GM12864 (cell line): ENCODE data around the gene CDH23.

Source experiments
- DNase-seq: peaks from one replicate; pipeline ENCODE4 v3.0.0-alpha.2; 2011; ENCODE audit warnings: low read depth
- H3K4me3 ChIP-seq: 2 replicates; pipeline ENCODE4 v1.5.1; 2011; ENCODE audit warnings: mild to moderate bottlenecking, low read depth, low read length, control low read depth
- TF ChIP-seq, protein P1 (sequence below): IDR thresholded peaks from 2 replicates; pipeline ENCODE4 v1.5.1; 2011; ENCODE audit warnings: low read depth, mild to moderate bottlenecking, moderate library complexity, low read length, control low read depth, inconsistent platforms; ENCODE audit errors: missing control alignments

The CDH23 gene

DNA sequence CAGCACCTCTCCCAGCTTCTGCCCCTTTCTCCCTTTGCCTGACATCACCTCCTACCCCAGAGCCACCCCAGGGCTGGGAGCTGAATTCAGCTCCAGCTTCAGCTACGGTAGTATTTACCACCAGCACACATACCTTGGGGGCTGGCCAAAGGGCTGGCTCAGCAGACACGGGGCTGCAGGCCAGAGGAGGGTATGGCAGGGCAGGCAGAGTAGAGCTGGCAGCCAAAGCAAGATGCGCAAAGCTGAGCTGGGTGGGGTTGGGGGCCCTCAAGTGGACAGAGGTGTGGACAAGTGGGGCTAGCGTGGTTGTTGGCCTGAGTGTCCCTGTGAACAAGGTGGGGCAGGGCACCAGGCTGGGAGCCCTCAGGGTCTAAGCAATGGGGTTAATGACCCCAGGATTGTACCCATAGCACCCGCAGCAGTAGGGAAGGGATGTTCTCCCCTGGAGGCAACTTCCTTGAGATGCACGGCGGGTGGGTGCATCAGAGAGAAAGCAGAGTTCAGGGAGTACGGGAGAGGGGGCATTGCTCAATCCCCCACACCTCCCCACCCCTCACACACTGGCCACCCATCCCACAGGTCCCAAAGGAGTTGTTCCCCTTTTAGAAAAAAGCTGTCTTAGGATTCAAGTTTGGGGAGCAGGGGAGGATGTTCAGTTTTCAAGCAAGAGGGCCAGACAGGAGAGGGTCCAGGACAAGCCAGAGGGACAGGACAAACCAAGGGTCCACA, 368.6 kb downstream of the CDH23 start:
- TF ChIP-seq, protein P1, sequence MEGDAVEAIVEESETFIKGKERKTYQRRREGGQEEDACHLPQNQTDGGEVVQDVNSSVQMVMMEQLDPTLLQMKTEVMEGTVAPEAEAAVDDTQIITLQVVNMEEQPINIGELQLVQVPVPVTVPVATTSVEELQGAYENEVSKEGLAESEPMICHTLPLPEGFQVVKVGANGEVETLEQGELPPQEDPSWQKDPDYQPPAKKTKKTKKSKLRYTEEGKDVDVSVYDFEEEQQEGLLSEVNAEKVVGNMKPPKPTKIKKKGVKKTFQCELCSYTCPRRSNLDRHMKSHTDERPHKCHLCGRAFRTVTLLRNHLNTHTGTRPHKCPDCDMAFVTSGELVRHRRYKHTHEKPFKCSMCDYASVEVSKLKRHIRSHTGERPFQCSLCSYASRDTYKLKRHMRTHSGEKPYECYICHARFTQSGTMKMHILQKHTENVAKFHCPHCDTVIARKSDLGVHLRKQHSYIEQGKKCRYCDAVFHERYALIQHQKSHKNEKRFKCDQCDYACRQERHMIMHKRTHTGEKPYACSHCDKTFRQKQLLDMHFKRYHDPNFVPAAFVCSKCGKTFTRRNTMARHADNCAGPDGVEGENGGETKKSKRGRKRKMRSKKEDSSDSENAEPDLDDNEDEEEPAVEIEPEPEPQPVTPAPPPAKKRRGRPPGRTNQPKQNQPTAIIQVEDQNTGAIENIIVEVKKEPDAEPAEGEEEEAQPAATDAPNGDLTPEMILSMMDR = no peak
- no peak for DNase-seq
- no peak overlapping the region for H3K4me3 ChIP-seq

DNA sequence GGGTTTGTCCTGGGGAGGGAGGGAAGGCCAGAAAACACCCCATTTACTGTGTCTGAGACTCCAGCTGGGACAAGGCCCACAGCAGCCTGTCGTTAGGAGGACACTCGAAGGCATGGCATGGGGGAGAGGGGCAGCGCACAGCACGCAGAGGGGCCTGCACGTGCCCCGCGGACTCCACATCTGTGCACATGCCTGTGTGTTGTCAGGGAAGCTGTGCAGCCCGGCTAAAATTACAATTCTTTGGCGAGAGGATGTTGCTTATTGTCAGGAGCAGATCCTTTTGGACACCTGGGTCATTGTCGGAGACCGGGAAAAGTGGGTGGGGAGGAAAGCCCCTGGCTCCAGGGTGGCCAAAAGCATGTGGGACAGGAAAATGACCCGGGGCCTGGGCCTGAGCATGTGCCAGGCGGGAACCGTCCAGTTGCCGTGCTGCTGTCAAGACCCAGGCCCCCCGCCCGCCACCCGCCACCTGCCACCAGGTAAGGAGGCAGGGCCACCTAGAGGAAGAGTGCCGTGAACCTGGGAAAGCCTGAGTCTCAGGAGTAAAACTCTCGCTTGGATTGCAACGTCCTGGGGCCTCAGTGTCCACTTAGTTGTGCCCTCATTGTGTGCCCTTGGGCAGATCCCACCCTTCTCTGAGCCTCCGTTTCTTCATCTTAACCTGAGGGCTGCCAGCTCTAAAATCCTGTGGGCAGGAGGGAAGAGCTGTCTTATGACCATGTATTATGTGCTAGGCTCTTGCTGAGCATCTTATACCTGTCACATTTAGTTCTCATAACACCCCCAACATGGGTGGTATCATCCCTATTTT, 369.4 kb downstream of the CDH23 start:
- TF ChIP-seq, protein P1 = no peak
- no peak for DNase-seq

DNA sequence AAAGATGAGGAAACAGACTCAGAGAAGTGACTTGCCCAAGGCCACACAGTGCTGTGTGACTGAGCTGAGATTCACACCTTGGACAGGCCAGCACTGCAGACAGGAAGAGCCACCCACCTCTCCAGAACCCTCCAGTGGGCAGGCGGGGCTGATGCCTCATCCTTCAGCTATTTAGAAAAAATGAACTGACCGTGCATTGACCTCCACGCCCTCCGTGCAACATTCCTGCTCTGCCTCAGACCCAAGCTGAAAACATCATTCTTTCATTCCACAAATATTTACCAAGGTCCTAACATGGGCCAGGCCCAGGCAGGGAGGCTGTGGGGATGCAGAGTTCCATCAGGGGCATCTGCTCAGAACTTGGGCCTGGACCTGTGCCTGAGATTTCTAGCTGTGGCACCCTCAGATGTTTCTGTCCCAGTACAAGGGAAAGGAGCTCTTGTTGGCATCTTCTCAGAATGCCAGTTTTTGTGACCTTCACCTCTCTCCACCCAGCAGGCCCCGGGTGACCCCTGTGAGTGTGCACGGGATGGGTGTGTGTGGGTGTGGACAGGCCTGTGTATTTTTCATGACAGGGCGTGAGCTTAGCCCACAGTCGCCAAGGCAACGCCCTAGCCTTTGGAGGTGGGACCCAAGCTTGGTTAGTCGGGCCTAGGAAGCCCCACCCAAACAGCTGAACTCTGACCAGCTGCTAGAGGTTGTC, 370.1 kb downstream of the CDH23 start:
- TF ChIP-seq, protein P1 = no peak
- peak; percentile 47 for DNase-seq
- no peak overlapping the region for H3K4me3 ChIP-seq

More for the DNA sequence above, 369.4 kb downstream of the CDH23 start:
- no peak overlapping the region for H3K4me3 ChIP-seq

DNA sequence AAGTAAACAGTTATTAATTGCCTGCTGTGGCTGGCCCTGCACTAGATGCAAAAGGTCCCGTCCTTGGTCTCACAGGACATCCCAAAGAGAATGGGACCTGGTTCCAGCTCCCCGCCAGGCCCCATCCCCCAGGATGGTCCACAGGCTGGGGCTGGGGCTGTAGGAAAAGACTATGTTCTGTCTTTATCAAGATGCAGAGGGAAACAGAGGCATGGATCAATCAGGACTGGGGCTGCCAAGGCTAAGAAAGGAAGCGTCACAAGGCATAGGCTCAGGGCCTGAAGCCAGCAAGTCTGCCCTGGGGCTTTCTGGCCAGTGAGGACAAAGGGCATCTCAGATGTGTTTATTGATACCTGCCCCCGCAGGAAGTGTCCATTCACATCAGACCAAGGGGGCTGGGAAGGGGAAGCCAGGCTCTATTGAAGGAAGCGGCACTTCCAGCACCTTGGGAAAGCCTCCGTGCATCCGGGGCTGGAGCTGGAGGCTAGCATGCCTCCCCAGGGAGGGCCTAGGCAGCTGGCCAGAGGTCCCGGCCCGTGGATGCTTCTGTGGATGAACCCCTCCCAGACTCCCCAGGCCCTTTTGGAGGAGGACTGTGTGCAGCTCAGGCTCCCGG, 370.8 kb downstream of the CDH23 start:
- TF ChIP-seq, protein P1 = no peak
- DNase-seq = no peak

DNA sequence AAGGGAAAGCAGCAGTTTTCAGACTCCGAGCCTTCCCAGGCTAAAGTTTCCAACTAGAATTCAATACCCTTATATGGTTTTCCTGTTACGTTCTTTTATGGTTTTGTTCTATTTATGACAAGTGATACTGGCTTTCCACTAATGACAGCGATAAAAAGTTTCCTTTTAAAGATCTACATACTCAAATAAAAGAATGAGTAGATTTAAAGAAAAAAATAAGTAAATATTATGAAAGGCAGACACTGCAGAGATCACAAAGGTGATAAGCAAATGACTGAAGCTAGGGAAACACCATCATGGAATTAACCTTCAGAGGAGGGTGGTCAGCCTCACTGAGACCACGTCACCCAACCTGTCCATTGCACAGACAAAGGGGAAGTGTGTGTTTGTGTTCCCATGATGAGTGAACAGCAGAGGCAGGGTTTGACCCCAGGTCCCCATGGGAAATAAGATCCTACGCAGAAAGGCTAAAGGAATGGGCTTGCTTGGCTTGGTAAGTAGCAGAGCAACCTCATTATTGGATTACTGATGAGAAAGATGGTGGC, 372.6 kb downstream of the CDH23 start:
- DNase-seq = no peak
- H3K4me3 ChIP-seq = peak overlapping the region; percentile 35
- TF ChIP-seq, protein P1 = no peak

More for the DNA sequence above, 370.8 kb downstream of the CDH23 start:
- no peak overlapping the region for H3K4me3 ChIP-seq

DNA sequence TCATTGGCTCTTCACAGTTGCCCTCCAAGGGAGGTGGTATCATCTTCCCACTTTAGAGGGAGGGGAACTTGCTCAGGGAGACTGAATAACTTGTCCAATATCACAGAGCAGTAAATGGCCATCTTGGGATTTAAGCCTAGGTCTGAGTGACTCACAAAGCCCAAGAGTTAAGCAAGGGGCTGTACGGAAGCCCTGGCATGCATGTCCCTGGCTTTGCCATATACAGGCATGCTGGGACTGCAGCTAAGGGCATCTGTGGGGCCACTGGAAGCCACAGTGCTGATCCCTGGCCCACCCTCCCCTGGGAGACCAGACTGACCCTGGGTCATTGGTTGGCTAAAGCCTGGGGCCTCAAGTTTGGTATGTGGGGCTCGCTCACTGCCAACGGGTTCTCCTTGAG, 373.5 kb downstream of the CDH23 start:
- TF ChIP-seq, protein P1 = no peak
- no peak overlapping the region for H3K4me3 ChIP-seq
- no peak for DNase-seq
